GM23338 (cell line): ENCODE results near the gene GDPD5. TPM values are rescaled to one million over a fixed set of nuclear protein-coding genes. Genes with fewer than 3 reads are reported as not detected.

Experiments used
- ATAC-seq: fragments of 200-7000 bp; cut with Tn5 transposase; 3 replicates; pipeline ENCODE4 v1.9.1; 2020
- DNase-seq: peaks from one replicate; pipeline ENCODE4 v3.0.0-alpha.2; 2015; ENCODE audit warnings: low spot score
- H2AFZ ChIP-seq: fragments of 200-600 bp; sonication (generic); 2 replicates; pipeline ENCODE4 v1.8.0; 2016; ENCODE audit warnings: antibody characterized with exemption, mild to moderate bottlenecking, moderate library complexity
- H3F3A ChIP-seq: fragments of 200-600 bp; sonication (generic); replicated peaks from 2 replicates; pipeline ENCODE4 v1.8.0; 2017; ENCODE audit warnings: antibody characterized with exemption, mixed run types, low read depth
- H3K27ac ChIP-seq: fragments of 200-600 bp; sonication (generic); 2 replicates; pipeline ENCODE4 v1.6.1; 2016; ENCODE audit warnings: low read depth
- H3K27me3 ChIP-seq: fragments of 200-600 bp; sonication (generic); 2 replicates; pipeline ENCODE4 v1.8.0; 2016; ENCODE audit warnings: mild to moderate bottlenecking, mixed run types, moderate library complexity; ENCODE audit not compliant: insufficient read depth
- H3K36me3 ChIP-seq: fragments of 200-600 bp; sonication (generic); 2 replicates; pipeline ENCODE4 v1.8.0; 2016; ENCODE audit warnings: mild to moderate bottlenecking; ENCODE audit not compliant: insufficient read depth
- H3K4me1 ChIP-seq: fragments of 200-600 bp; sonication (generic); 2 replicates; pipeline ENCODE4 v1.8.0; 2016; ENCODE audit warnings: mild to moderate bottlenecking, moderate library complexity; ENCODE audit not compliant: insufficient read depth
- H3K4me2 ChIP-seq: fragments of 200-600 bp; sonication (generic); 2 replicates; pipeline ENCODE4 v1.7.1; 2017; ENCODE audit warnings: mixed run types
- H3K4me3 ChIP-seq: fragments of 200-600 bp; sonication (generic); 2 replicates; pipeline ENCODE4 v1.6.1; 2016; ENCODE audit warnings: mixed run types
- H3K79me2 ChIP-seq: fragments of 200-600 bp; sonication (generic); replicated peaks from 2 replicates; pipeline ENCODE4 v1.8.0; 2017; ENCODE audit warnings: mild to moderate bottlenecking; ENCODE audit not compliant: insufficient read depth
- H3K9me2 ChIP-seq: fragments of 200-600 bp; sonication (generic); 2 replicates; pipeline ENCODE4 v1.8.0; 2017; ENCODE audit not compliant: insufficient read depth
- H4K20me1 ChIP-seq: fragments of 200-600 bp; sonication (generic); replicated peaks from 2 replicates; pipeline ENCODE4 v1.8.0; 2017; ENCODE audit warnings: mild to moderate bottlenecking; ENCODE audit not compliant: insufficient read depth
- H3K27ac Mint-ChIP-seq: 2 replicates; pipeline ENCODE4 v1.8.0; 2020; ENCODE audit warnings: inconsistent platforms, mild to moderate bottlenecking, moderate library complexity, mixed read lengths
- H3K27me3 Mint-ChIP-seq: 3 replicates; pipeline ENCODE4 v1.8.0; 2022; ENCODE audit warnings: low read depth, mild to moderate bottlenecking, moderate library complexity, mixed read lengths, inconsistent platforms; ENCODE audit not compliant: insufficient read depth, poor library complexity
- H3K36me3 Mint-ChIP-seq: 3 replicates; pipeline ENCODE4 v1.8.0; 2021; ENCODE audit warnings: low read depth, mild to moderate bottlenecking, inconsistent platforms, moderate library complexity, mixed read lengths
- H3K4me1 Mint-ChIP-seq: 3 replicates; pipeline ENCODE4 v1.8.0; 2020; ENCODE audit warnings: mild to moderate bottlenecking, inconsistent platforms, mixed read lengths
- H3K4me3 Mint-ChIP-seq: 3 replicates; pipeline ENCODE4 v1.8.0; 2021; ENCODE audit warnings: moderate library complexity, mild to moderate bottlenecking, inconsistent platforms, mixed read lengths
- H3K9me3 Mint-ChIP-seq: 3 replicates; pipeline ENCODE4 v1.8.0; 2020; ENCODE audit warnings: moderate library complexity, mild to moderate bottlenecking, inconsistent platforms, mixed read lengths
- CREB1 ChIP-seq: fragments of 250-450 bp; sonication (Bioruptor Pico); IDR thresholded peaks from 2 replicates; pipeline ENCODE4 v1.5.0; 2020; ENCODE audit warnings: low read depth, mild to moderate bottlenecking, moderate library complexity
- EZH2 ChIP-seq: fragments of 200-600 bp; sonication (generic); IDR thresholded peaks from one replicate; pipeline ENCODE4 v1.8.0; 2017; ENCODE audit warnings: antibody characterized with exemption, mild to moderate bottlenecking, low read depth; ENCODE audit not compliant: unreplicated experiment
- EZH2phosphoT487 ChIP-seq: fragments of 200-600 bp; sonication (generic); IDR thresholded peaks from one replicate; pipeline ENCODE4 v1.8.1; 2018; ENCODE audit warnings: antibody characterized with exemption; ENCODE audit not compliant: unreplicated experiment
- JUNB ChIP-seq: IDR thresholded peaks from one replicate; pipeline ENCODE4 v1.6.1; 2016; ENCODE audit warnings: antibody characterized with exemption; ENCODE audit not compliant: unreplicated experiment
- POLR2AphosphoS5 ChIP-seq: IDR thresholded peaks from 2 replicates; pipeline ENCODE4 v1.6.1; 2016; ENCODE audit warnings: antibody characterized with exemption, low read depth
- ZNF331 ChIP-seq: fragments of 250-450 bp; sonication (Bioruptor Pico); IDR thresholded peaks from 2 replicates; pipeline ENCODE4 v1.5.0; 2020; ENCODE audit warnings: low read depth, mild to moderate bottlenecking, moderate library complexity
- polyA plus RNA-seq: library from polyadenylated mRNA; unstranded; fragments of >200 nt; fragmentation: Nextera tagmentation; extraction: Ambion mirVana; gene quantifications from 2 replicates; pipeline ENCODE4 v1.2.1, GENCODE V29; 2016
- total RNA-seq: library from RNA; depleted of rRNA; stranded (reverse); fragments of >200 nt; shearing (Covaris generic); gene quantifications from 2 replicates; pipeline ENCODE4 v1.2.3, GENCODE V29; 2014
- TF ChIP-seq, protein P1 (sequence below): fragments of 250-450 bp; sonication (Bioruptor Pico); IDR thresholded peaks from 2 replicates; pipeline ENCODE4 v1.5.0; 2020; ENCODE audit warnings: mild to moderate bottlenecking, moderate library complexity
- TF ChIP-seq, protein P2 (sequence below): IDR thresholded peaks from 2 replicates; pipeline ENCODE4 v1.6.1; 2016; ENCODE audit warnings: antibody characterized with exemption
- TF ChIP-seq, protein P3 (sequence below), 2 experiments: fragments of 200-600 bp in 1 of 2; sonication (generic) in 1 of 2; conservative IDR thresholded peaks; 2 replicates each; pipeline versions ENCODE4 v1.5.1 to v1.6.1; 2016 to 2017; ENCODE audit warnings: antibody characterized with exemption in 2 of 2, low read depth in 2 of 2, mild to moderate bottlenecking in 2 of 2, moderate library complexity in 1 of 2
- TF ChIP-seq, protein P4 (sequence below): IDR thresholded peaks from one replicate; pipeline ENCODE4 v1.6.1; 2018; ENCODE audit warnings: antibody characterized with exemption; ENCODE audit not compliant: unreplicated experiment

GDPD5 gene
- total and polyA plus RNA-seq, 2 experiments from 2014 or later = 1.6 to 4.9 TPM

DNA sequence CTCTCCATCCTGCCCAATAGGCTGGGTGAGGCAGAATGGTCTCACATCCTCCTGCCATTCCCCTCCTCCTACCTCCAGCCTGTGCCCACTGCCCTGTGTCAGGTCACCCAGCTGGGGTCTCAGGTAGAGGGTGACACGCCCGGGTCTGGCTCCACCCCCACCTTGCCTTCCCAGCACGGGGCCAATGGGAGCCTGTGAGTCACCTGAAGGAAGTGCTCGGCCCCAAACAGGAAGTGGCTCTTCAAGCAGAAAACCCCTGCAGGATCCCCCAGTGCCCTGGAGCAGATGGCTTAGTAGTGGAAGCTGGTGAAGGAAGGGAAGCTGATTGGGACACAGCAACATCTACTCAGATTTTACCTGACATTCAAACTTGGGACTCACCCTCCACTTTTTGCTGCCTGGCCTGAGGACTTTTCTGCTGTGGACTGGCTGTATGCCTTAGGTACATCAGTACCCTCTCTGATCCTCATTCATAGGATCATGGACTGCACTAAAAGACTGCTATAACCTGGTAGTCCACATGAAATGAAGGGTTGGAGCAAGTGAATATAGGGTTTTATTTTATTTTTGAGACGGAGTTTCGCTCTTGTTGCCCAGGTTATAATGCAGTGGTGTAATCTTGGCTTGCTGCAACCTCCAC lies 33.4 kb downstream of the GDPD5 start (continued):
- TF ChIP-seq, protein P1, sequence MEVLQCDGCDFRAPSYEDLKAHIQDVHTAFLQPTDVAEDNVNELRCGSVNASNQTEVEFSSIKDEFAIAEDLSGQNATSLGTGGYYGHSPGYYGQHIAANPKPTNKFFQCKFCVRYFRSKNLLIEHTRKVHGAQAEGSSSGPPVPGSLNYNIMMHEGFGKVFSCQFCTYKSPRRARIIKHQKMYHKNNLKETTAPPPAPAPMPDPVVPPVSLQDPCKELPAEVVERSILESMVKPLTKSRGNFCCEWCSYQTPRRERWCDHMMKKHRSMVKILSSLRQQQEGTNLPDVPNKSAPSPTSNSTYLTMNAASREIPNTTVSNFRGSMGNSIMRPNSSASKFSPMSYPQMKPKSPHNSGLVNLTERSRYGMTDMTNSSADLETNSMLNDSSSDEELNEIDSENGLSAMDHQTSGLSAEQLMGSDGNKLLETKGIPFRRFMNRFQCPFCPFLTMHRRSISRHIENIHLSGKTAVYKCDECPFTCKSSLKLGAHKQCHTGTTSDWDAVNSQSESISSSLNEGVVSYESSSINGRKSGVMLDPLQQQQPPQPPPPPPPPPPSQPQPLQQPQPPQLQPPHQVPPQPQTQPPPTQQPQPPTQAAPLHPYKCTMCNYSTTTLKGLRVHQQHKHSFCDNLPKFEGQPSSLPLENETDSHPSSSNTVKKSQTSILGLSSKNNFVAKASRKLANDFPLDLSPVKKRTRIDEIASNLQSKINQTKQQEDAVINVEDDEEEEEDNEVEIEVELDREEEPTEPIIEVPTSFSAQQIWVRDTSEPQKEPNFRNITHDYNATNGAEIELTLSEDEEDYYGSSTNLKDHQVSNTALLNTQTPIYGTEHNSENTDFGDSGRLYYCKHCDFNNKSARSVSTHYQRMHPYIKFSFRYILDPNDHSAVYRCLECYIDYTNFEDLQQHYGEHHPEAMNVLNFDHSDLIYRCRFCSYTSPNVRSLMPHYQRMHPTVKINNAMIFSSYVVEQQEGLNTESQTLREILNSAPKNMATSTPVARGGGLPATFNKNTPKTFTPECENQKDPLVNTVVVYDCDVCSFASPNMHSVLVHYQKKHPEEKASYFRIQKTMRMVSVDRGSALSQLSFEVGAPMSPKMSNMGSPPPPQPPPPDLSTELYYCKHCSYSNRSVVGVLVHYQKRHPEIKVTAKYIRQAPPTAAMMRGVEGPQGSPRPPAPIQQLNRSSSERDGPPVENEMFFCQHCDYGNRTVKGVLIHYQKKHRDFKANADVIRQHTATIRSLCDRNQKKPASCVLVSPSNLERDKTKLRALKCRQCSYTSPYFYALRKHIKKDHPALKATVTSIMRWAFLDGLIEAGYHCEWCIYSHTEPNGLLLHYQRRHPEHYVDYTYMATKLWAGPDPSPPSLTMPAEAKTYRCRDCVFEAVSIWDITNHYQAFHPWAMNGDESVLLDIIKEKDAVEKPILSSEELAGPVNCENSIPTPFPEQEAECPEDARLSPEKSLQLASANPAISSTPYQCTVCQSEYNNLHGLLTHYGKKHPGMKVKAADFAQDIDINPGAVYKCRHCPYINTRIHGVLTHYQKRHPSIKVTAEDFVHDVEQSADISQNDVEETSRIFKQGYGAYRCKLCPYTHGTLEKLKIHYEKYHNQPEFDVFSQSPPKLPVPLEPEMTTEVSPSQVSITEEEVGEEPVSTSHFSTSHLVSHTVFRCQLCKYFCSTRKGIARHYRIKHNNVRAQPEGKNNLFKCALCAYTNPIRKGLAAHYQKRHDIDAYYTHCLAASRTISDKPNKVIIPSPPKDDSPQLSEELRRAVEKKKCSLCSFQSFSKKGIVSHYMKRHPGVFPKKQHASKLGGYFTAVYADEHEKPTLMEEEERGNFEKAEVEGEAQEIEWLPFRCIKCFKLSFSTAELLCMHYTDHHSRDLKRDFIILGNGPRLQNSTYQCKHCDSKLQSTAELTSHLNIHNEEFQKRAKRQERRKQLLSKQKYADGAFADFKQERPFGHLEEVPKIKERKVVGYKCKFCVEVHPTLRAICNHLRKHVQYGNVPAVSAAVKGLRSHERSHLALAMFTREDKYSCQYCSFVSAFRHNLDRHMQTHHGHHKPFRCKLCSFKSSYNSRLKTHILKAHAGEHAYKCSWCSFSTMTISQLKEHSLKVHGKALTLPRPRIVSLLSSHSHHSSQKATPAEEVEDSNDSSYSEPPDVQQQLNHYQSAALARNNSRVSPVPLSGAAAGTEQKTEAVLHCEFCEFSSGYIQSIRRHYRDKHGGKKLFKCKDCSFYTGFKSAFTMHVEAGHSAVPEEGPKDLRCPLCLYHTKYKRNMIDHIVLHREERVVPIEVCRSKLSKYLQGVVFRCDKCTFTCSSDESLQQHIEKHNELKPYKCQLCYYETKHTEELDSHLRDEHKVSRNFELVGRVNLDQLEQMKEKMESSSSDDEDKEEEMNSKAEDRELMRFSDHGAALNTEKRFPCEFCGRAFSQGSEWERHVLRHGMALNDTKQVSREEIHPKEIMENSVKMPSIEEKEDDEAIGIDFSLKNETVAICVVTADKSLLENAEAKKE (CRISPR knock-in tag) = no peak
- TF ChIP-seq ZNF331 (CRISPR knock-in tag) (no peak), POLR2AphosphoS5 (no peak)
- TF ChIP-seq, protein P2, sequence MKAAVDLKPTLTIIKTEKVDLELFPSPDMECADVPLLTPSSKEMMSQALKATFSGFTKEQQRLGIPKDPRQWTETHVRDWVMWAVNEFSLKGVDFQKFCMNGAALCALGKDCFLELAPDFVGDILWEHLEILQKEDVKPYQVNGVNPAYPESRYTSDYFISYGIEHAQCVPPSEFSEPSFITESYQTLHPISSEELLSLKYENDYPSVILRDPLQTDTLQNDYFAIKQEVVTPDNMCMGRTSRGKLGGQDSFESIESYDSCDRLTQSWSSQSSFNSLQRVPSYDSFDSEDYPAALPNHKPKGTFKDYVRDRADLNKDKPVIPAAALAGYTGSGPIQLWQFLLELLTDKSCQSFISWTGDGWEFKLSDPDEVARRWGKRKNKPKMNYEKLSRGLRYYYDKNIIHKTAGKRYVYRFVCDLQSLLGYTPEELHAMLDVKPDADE = no peak

DNA sequence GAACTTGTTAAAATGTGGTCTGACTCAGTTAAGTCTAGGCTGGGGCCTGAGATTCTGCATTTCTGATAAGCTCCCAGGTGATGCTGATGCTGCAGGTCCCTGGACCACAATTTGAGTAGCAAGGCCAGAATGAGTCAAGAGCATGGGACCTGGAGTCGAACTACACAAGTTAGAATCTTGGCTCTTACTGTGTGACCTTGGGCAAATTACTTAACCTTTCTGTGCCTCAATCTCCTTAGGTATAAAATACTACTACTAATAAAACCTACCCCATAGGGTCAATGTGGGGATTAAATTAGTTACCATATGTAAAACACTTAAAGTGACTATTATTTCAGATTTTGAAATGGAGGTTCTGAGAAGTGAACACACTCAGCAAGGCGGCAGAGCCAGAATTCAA lies 34.3 kb downstream of the GDPD5 start:
- no peak for ATAC-seq
- TF ChIP-seq EZH2phosphoT487 (no peak), CREB1 (CRISPR knock-in tag) (no peak), JUNB (no peak), ZNF331 (CRISPR knock-in tag) (no peak), EZH2 (no peak), POLR2AphosphoS5 (no peak)
- TF ChIP-seq, protein P3, sequence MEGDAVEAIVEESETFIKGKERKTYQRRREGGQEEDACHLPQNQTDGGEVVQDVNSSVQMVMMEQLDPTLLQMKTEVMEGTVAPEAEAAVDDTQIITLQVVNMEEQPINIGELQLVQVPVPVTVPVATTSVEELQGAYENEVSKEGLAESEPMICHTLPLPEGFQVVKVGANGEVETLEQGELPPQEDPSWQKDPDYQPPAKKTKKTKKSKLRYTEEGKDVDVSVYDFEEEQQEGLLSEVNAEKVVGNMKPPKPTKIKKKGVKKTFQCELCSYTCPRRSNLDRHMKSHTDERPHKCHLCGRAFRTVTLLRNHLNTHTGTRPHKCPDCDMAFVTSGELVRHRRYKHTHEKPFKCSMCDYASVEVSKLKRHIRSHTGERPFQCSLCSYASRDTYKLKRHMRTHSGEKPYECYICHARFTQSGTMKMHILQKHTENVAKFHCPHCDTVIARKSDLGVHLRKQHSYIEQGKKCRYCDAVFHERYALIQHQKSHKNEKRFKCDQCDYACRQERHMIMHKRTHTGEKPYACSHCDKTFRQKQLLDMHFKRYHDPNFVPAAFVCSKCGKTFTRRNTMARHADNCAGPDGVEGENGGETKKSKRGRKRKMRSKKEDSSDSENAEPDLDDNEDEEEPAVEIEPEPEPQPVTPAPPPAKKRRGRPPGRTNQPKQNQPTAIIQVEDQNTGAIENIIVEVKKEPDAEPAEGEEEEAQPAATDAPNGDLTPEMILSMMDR (conservative IDR thresholded peaks at IDR 0.05; ENCODE audit: low read depth in 2 of 2) = no peak
- TF ChIP-seq, protein P4, sequence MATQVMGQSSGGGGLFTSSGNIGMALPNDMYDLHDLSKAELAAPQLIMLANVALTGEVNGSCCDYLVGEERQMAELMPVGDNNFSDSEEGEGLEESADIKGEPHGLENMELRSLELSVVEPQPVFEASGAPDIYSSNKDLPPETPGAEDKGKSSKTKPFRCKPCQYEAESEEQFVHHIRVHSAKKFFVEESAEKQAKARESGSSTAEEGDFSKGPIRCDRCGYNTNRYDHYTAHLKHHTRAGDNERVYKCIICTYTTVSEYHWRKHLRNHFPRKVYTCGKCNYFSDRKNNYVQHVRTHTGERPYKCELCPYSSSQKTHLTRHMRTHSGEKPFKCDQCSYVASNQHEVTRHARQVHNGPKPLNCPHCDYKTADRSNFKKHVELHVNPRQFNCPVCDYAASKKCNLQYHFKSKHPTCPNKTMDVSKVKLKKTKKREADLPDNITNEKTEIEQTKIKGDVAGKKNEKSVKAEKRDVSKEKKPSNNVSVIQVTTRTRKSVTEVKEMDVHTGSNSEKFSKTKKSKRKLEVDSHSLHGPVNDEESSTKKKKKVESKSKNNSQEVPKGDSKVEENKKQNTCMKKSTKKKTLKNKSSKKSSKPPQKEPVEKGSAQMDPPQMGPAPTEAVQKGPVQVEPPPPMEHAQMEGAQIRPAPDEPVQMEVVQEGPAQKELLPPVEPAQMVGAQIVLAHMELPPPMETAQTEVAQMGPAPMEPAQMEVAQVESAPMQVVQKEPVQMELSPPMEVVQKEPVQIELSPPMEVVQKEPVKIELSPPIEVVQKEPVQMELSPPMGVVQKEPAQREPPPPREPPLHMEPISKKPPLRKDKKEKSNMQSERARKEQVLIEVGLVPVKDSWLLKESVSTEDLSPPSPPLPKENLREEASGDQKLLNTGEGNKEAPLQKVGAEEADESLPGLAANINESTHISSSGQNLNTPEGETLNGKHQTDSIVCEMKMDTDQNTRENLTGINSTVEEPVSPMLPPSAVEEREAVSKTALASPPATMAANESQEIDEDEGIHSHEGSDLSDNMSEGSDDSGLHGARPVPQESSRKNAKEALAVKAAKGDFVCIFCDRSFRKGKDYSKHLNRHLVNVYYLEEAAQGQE = no peak
- TF ChIP-seq, protein P2 = no peak
- no peak overlapping the region for H3K27ac ChIP-seq

More for the DNA sequence above, 34.3 kb downstream of the GDPD5 start:
- no peaks in the 10 kb centered on the region for H4K20me1 ChIP-seq
- Mint-ChIP-seq H3K36me3 (no peaks in the 10 kb centered on the region), H3K9me3 (no peaks in the 10 kb centered on the region), H3K27me3 (peaks cover 9% of the 10 kb centered on the region), H3K4me3 (no peak overlapping the region; the same call in 2 of the 3 replicates), H3K4me1 (peaks cover 34% of the 10 kb centered on the region), H3K27ac (no peak overlapping the region)
- DNase-seq = no peak
- H3K9me2 ChIP-seq = no peaks in the 10 kb centered on the region
- H3K4me2 ChIP-seq = no peak overlapping the region
- no peak overlapping the region for H3K4me3 ChIP-seq
- H3F3A ChIP-seq = no peaks in the 10 kb centered on the region
- peaks cover 20% of the 10 kb centered on the region for H3K4me1 ChIP-seq
- no peak overlapping the region for H2AFZ ChIP-seq
- H3K27me3 ChIP-seq = no peaks in the 10 kb centered on the region
- H3K36me3 ChIP-seq = no peaks in the 10 kb centered on the region
- H3K79me2 ChIP-seq = no peaks in the 10 kb centered on the region
